Adrenal gland (tissue), 5 donors: ENCODE measurements around the gene MYO7A.

Source experiments
- CTCF ChIP-seq, 6 experiments: fragments of 450-650 bp in 4 of 6; fragments of 200-600 bp in 2 of 6; sonication (generic) in 1 of 6; IDR thresholded peaks; 1 replicate in 5 of 6; 2 replicates in 1 of 6; pipeline versions ENCODE4 v1.5.1 to v1.8.0; 2016 to 2021; ENCODE audit warnings: antibody characterized with exemption in 6 of 6, mild to moderate bottlenecking in 2 of 6, moderate library complexity in 1 of 6
- POLR2A ChIP-seq, 2 donors: fragments of 450-650 bp; IDR thresholded peaks; one replicate each; pipeline ENCODE4 v1.6.1; 2017; ENCODE audit warnings: antibody characterized with exemption in 2 of 2, mild to moderate bottlenecking in 2 of 2, moderate library complexity in 1 of 2
- donor health status: DM: no; HTN: no; CAD: no.

- TF ChIP-seq POLR2A (IDR thresholded peaks at IDR 0.05) (no peak), CTCF (IDR thresholded peaks at IDR 0.05) (no peak)
Measured at GRCh38 chr11:77197626-77198320, 69.7 kb downstream of the MYO7A start.
